ENCODE results near the gene ADCY2.

The ADCY2 gene

GRCh38 chr5:7473115-7473514 is 77.2 kb downstream of the ADCY2 start:
- H3K27me3 ChIP-seq (ENCODE audit: insufficient read depth, poor library complexity, severe bottlenecking), result no peaks in the 10 kb centered on the region
- no peak for DNase-seq (ENCODE audit: low read depth in 1 of 2, low spot score in 1 of 2)
- H3K27ac ChIP-seq (replicated peaks), result no peak overlapping the region
- no peak overlapping the region for H3K4me3 ChIP-seq (replicated peaks; ENCODE audit: insufficient read depth, low read length)
- TF ChIP-seq GABPA (IDR thresholded peaks at IDR 0.05; ENCODE audit: low read depth), result no peak

- Histone ChIP-seq H3K27ac (replicated peaks) (no peak overlapping the region), H3K4me3 (replicated peaks; ENCODE audit: insufficient read depth, low read length) (no peak overlapping the region), H3K27me3 (ENCODE audit: insufficient read depth, poor library complexity, severe bottlenecking) (no peaks in the 10 kb centered on the region)
- no peak for DNase-seq (ENCODE audit: low read depth in 1 of 2, low spot score in 1 of 2)
- TF ChIP-seq GABPA (IDR thresholded peaks at IDR 0.05; ENCODE audit: low read depth) (no peak), POLR2AphosphoS5 (IDR thresholded peaks at IDR 0.05; ENCODE audit: low read depth) (no peak), REST (IDR thresholded peaks at IDR 0.05; ENCODE audit: insufficient replicate concordance, low read depth) (no peak), CTCF (IDR thresholded peaks at IDR 0.05; ENCODE audit: insufficient read depth, low read length) (no peak), SPI1 (IDR thresholded peaks at IDR 0.05; ENCODE audit: borderline replicate concordance, low read depth) (no peak)
Observed at GRCh38 chr5:7473668-7474215, 77.8 kb downstream of the ADCY2 start.

GRCh38 chr5:7474821-7475403 is 79.0 kb downstream of the ADCY2 start:
- TF ChIP-seq POLR2AphosphoS5 (IDR thresholded peaks at IDR 0.05; ENCODE audit: low read depth), result no peak
- DNase-seq (ENCODE audit: low read depth in 1 of 2, low spot score in 1 of 2), result no peak
- H3K27me3 ChIP-seq (ENCODE audit: insufficient read depth, poor library complexity, severe bottlenecking), result no peaks in the 10 kb centered on the region
- no peak overlapping the region for H3K4me3 ChIP-seq (replicated peaks; ENCODE audit: insufficient read depth, low read length)
- H3K27ac ChIP-seq (replicated peaks), result no peak overlapping the region

- no peak overlapping the region for H3K4me3 ChIP-seq (replicated peaks; ENCODE audit: insufficient read depth, low read length)
- no peak overlapping the region for H3K27ac ChIP-seq (replicated peaks)
- DNase-seq (ENCODE audit: low read depth in 1 of 2, low spot score in 1 of 2), result no peak
- no peak for TF ChIP-seq SPI1 (IDR thresholded peaks at IDR 0.05; ENCODE audit: borderline replicate concordance, low read depth)
- TF ChIP-seq CTCF (IDR thresholded peaks at IDR 0.05; ENCODE audit: insufficient read depth, low read length), result no peak
- no peak for TF ChIP-seq POLR2AphosphoS5 (IDR thresholded peaks at IDR 0.05; ENCODE audit: low read depth)
- no peak for TF ChIP-seq GABPA (IDR thresholded peaks at IDR 0.05; ENCODE audit: low read depth)
- no peak for TF ChIP-seq REST (IDR thresholded peaks at IDR 0.05; ENCODE audit: insufficient replicate concordance, low read depth)
- no peaks in the 10 kb centered on the region for H3K27me3 ChIP-seq (ENCODE audit: insufficient read depth, poor library complexity, severe bottlenecking)
Observed at GRCh38 chr5:7478459-7478858, 82.5 kb downstream of the ADCY2 start.

GRCh38 chr5:7488734-7489133 is 92.8 kb downstream of the ADCY2 start:
- TF ChIP-seq CTCF (IDR thresholded peaks at IDR 0.05; ENCODE audit: insufficient read depth, low read length), result no peak
- no peak for TF ChIP-seq GABPA (IDR thresholded peaks at IDR 0.05; ENCODE audit: low read depth)
- DNase-seq (ENCODE audit: low read depth in 1 of 2, low spot score in 1 of 2), result no peak
- Histone ChIP-seq H3K27me3 (ENCODE audit: insufficient read depth, poor library complexity, severe bottlenecking) (no peaks in the 10 kb centered on the region), H3K4me3 (replicated peaks; ENCODE audit: insufficient read depth, low read length) (no peak overlapping the region), H3K27ac (replicated peaks) (no peak overlapping the region)

Measured in HL-60 (cell line).